IPS-NIHi7 (cell line): Measurements from ENCODE around the gene ALG6.
"Not testable (repeated sequence)": the region's sequence is repeated elsewhere in the genome, so short reads cannot be mapped to it uniquely, and the experiment has no call there.

Experiments used
- DNase-seq: peaks from one replicate; pipeline ENCODE4 v3.0.0; 2012; ENCODE audit warnings: mixed read lengths; ENCODE audit errors: extremely low spot score

The ALG6 gene

GRCh38 chr1:63328122-63328521 is 39.3 kb upstream of the ALG6 start:
- DNase-seq = no peak

GRCh38 chr1:63328781-63329180 is 38.6 kb upstream of the ALG6 start:
- no peak for DNase-seq

- DNase-seq = no peak
Observed at GRCh38 chr1:63329621-63330330, 37.7 kb upstream of the ALG6 start.

- DNase-seq = no peak
Observed at GRCh38 chr1:63330331-63330916, 37.0 kb upstream of the ALG6 start.

GRCh38 chr1:63342402-63342801 is 25.0 kb upstream of the ALG6 start:
- no peak for DNase-seq

- no peak for DNase-seq
Observed at GRCh38 chr1:63343922-63344321, 23.5 kb upstream of the ALG6 start.

GRCh38 chr1:63350320-63350719 is 17.1 kb upstream of the ALG6 start:
- DNase-seq = no peak

GRCh38 chr1:63352736-63353135 is 14.7 kb upstream of the ALG6 start:
- DNase-seq = no peak

- not testable (repeated sequence) for DNase-seq
Observed at GRCh38 chr1:63356234-63356633, 11.2 kb upstream of the ALG6 start.

- DNase-seq = no peak
Observed at GRCh38 chr1:63359561-63359960, 7.9 kb upstream of the ALG6 start.

- DNase-seq = no peak
Observed at GRCh38 chr1:63362073-63362472, 5.4 kb upstream of the ALG6 start.

- DNase-seq = no peak
Observed at GRCh38 chr1:63362578-63362977, 4.8 kb upstream of the ALG6 start.

- DNase-seq = no peak
Observed at GRCh38 chr1:63363014-63363413, 4.4 kb upstream of the ALG6 start.

- no peak for DNase-seq
Observed at GRCh38 chr1:63366908-63367214, 566 bp upstream of the ALG6 start.

- no peak for DNase-seq
Observed at GRCh38 chr1:63368131-63368530, 704 bp downstream of the ALG6 start.

GRCh38 chr1:63379583-63379982 is 12.2 kb downstream of the ALG6 start:
- no peak for DNase-seq

- DNase-seq = no peak
Observed at GRCh38 chr1:63381741-63382140, 14.3 kb downstream of the ALG6 start.

GRCh38 chr1:63401945-63402344 is 34.5 kb downstream of the ALG6 start:
- DNase-seq = no peak

GRCh38 chr1:63403386-63403785 is 36.0 kb downstream of the ALG6 start:
- no peak for DNase-seq

GRCh38 chr1:63405021-63405420 is 37.6 kb downstream of the ALG6 start:
- DNase-seq = no peak

GRCh38 chr1:63405987-63406386 is 38.6 kb downstream of the ALG6 start:
- no peak for DNase-seq

- no peak for DNase-seq
Observed at GRCh38 chr1:63407002-63407401, 39.6 kb downstream of the ALG6 start.

- no peak for DNase-seq
Observed at GRCh38 chr1:63408331-63408730, 40.9 kb downstream of the ALG6 start.

GRCh38 chr1:63411066-63411465 is 43.6 kb downstream of the ALG6 start:
- no peak for DNase-seq
